HG03108 (cell line): Measurements from ENCODE around the gene HECTD4.
"Not testable (repeated sequence)": the region's sequence is repeated elsewhere in the genome, so short reads cannot be mapped to it uniquely, and the experiment has no call there.

ENCODE experiments used
- ATAC-seq: cut with Tn5 transposase; IDR thresholded peaks from one replicate; pipeline ENCODE4 v1.9.1; 2021; ENCODE audit warnings: moderate library complexity; ENCODE audit not compliant: unreplicated experiment

The HECTD4 gene, protein sequence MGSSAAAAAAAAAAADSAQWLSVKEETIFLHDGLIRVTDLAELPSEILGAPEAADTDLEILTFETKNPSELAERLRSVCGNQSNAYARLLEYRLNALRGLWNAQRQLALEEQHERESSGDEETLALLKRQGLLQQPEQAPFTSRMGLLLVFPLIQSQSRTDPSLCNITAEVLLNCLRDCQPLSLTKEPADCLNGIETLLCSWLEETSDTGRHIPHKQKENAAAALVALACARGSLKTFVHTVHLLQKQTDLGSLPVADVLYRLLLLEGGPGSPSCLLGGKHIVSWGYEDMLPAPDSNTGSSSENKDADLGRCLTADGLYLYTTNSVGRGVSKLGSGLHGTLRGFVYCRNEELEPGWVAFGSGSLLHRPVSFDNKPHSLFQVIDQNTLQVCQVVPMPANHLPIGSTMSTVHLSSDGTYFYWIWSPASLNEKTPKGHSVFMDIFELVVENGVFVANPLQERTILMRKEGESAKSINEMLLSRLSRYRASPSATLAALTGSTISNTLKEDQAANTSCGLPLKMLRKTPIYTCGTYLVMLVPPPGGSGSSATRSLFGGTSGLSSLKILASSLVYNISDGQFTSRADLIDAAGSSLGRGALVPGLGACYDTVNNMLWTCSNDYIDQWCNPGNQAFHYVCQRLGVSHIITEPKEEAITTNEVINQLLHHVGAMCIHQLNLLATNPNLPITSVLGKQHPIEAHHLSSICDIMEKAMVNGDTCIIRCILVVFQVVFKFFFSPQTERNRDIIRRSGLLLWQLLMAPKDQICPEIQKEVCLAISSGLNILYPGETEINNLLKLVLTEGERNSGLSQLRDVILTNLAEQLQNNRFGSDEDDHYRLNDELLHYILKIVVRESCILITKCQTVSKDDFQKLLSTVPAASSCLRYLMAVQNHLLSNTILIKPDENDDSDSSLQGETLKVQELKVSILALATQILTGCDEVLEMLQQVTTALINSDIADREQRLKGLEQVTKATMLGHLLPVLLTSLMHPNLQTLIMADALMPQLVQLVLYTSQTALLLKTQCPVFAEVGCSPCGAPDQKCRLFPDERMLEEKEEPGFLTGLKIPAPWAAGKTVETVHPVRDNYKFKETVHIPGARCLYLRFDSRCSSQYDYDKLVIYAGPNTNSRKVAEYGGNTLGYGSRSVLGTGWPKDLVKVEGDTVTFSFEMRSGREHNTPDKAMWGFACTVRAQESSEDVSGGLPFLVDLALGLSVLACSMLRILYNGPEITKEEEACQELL (N-terminal part only)

DNA sequence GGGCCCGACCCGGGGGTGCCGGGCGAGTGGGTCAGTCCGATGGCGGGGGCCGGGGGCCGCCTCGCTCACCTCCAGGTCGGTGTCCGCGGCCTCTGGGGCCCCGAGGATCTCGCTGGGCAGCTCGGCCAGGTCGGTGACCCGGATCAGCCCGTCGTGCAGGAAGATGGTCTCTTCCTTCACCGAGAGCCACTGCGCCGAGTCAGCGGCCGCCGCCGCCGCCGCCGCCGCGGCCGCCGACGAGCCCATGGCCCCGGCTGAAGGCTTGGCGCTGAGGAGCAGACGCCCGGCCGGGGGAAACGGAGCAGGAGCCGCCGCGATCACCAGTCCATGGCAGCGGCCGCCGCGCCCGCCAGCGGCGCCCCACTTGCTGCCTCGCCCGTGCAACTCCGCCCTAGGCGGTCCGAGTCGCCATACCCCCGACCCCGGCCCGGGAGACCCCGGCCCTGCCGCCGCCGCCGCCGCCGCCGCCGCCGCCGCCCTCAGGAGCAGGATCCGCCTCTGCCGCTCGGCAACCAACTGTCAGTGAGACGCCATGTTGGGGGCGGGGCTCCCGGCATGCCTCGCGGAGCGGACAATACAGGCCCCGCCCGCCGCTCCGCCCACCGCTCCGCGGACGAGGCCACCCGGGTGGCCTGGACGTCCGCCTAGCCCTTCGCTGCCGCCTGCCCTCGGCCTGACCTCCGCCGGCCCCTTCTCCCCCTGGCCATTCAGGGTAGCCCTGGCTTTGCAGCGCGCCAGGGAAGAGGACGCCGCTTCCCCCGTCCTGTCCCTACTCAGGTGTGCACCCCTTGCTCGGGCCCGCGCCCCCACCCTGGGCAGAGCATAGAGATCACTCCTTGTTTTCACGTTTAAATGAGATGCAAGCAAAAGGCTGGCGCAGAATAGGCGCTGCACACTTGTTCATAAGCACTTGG, at the start of gene HECTD4:
HECTD4 (minus strand) TSS at position 549 of the 914 bp plus-strand sequence; CDS start at position 246, 303 bp downstream.
- ATAC-seq: peak; percentile 94

DNA sequence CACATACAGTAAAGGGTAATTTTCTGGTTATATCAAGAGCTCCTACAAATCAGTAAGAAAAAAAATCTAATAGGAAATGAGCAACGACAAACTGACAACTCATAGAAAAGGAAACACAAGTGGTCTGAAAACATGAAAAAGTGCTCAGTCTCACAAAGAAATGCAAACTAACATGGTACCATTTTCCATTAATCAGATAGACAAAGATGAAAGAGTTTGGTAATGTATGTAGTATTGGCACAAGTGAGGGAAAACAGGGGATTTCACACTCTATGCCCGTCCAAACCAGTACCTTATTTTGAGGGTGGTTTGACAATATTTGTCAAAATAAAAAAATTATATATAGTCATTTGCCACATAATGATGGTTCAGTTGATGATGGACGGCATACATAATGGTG, 49.7 kb upstream of the HECTD4 start:
- no peak for ATAC-seq

DNA sequence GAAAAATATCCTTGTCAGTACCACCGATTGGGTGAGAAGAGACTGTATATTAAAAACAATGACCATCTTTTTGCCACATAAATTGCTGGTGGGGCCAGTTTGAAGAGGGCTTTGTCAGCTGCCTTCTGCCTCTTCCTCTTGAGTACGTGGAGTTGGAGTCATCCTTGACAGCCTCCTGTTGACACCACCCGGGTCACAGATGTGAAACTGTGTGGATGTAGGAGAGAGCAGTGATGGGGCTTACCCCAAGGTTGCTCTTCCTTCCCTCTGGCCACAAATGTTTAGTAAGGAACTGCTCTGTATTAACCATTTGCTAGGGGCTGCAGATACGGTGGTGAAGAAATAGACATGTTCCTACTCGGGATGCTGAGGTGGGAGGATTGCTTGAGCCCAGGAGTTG, 48.7 kb upstream of the HECTD4 start:
- no peak for ATAC-seq

DNA sequence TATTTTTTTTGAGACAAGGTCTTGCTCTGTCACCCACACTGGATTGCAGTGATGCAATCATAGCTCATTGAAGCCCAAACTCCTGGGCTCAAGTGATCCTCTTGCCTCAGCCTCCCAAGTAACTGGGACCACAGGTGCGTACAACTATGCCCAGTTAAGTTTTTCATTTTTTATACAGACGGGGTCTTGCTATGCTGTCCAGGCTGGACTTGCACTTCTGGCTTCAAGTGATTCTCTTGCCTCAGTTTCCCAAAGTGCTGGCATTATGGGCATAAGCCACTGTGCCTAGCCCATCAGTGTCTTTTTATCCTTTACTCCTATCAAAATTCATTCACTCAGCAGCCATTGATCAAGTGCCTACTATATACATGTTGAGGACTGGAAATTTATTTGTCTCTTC, 45.5 kb upstream of the HECTD4 start:
- ATAC-seq: no peak

DNA sequence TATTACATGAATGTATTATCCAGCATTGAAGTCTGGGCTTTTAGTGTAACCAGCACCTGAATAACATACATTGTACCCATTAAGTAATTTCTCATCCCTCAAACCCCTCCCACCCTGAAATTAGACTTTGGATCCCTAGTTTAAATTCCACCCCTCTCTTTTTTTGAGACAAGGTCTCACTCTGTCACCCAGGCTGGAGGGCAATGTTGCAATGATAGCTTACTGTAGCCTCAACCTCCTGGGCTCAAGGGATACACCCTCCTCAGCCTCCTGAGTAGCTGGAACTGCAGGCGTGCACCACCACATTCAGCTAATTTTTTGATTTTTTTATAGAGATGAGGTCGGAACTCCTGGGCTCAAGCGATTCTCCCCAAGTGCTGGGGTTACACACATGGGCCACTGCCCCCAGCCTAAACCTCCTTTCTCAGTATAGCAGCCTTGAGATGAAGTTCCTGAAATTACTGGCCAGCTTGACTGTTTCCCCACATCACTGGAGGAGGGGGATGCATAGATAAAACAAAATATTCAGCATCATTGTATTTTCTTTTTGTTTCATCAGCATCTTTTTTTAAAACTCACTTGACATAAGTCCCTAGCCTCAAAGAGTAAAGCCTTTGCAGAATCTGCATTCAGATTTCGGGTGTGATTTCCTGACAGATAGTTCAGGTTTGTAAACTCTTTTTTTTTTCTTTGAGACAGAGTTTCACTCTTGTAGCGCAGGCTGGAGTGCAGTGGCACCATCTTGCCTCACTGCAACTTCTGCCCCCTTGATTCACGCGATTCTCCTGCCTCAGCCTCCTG, 43.6 kb upstream of the HECTD4 start:
- ATAC-seq: no peak

DNA sequence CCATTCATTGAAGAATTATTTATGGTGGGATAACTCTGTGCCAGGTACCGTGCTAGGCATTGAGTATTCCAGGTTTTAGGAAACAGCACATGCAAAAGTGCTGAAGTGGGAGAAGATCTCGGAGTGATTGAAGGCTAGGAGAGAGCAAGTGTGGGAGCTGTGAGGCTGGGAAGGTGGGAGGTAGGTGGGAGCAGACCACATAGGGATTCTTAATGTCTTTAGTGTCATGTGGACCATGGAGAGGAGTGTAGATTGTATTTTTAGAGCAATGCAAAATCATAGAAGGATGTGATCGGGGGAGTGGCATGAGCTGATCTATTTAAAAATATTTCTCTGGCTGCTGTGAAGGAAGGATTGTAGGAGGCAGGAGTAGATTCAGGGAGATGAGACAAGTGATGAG, 41.9 kb upstream of the HECTD4 start:
- ATAC-seq: no peak

DNA sequence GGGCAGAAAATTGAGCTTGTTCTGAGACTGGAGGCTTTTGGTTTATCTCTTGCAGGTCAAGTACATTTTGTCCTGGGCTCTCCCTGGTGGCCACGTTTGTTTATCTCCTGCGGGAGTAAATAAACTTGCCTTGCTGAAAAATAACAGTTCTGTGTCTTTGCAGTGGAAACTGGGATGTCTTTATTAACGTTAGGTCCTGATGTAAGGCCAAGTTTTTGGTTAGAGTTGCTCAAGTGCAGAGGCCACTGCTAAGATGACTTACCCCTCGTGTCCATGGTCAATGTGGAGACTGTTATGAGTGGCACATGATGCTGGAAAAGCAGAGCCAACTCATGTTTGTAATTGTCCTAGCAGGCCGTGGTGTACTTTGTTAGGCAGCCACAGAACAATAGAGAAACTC, 40.3 kb upstream of the HECTD4 start:
- ATAC-seq: no peak

DNA sequence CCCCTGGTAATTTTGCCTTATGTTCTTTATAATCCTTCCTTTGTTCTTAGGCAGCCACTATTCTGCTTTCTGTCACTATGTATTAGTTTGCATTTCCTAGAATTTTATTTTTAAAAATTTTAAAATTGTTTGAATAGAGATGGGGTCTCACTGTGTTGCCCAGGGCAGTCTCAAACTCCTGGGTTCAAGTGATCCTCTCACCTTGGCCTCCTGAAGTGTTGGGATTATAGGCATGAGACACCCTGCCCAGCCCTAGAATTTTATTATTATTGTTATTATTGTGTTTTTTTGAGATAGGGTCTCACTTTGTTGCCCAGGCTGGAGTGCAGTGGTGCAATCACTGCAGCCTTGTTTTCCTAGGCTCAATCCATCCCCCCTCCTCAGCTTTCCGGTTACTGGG, 39.1 kb upstream of the HECTD4 start:
- ATAC-seq: no peak

DNA sequence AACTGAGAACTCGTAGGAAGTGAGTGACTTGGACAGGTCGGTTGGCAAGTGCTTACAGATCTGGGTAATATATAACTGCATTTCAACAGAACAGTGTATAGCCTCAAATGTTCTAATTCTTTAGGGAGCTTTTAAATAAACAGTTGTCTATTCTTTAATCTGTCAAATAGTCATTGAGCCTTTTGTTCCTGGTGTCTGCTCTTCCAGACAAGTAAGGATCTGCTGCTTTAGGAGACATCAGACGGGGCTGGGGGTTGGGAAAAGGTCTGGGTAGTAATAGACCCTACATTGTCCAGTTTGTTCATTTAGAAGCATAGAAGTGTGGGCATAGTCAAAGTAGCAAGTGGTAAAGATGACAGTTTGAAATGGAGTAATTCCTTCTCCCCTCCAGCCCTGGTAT, 38.5 kb upstream of the HECTD4 start:
- ATAC-seq: no peak

DNA sequence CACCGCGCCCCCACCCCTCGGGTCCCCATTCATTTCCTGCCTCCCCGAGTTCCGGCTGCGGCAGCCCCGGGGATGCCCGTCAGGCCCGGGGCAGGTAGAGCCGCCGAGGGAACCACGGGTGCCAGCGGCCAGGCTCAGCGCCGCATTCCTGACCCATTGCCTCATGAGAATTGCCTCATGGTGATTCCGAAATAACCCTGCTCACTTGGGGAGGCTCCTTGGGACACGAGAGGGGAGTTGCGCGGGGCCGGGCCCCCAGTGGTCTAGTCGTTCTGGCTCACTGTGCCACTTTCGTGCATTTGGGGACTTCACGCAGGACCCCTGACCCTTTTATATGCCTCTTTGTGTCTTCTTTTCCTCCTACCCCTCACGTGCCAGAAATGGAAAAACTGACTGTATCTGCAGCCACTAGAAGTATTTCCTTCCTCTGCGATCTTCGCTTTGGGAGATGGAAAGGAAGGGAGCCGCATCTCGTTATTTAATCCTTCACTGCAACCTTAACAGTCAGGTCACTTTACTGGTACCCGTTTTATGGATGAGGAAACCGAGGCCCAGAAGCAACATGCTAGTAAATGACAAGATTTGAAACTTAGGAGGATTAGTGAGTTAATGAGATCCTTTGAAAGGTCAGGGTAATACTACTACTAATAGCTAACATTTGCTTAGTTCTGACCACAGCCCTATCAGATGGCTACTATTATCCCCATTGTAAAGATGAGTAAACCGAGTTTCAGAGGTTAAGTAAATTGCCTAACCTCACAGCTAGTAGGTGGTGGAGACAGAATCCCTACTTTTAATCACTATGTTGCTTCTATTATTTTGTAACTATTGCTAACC, 37.3 kb upstream of the HECTD4 start:
- no peak for ATAC-seq

DNA sequence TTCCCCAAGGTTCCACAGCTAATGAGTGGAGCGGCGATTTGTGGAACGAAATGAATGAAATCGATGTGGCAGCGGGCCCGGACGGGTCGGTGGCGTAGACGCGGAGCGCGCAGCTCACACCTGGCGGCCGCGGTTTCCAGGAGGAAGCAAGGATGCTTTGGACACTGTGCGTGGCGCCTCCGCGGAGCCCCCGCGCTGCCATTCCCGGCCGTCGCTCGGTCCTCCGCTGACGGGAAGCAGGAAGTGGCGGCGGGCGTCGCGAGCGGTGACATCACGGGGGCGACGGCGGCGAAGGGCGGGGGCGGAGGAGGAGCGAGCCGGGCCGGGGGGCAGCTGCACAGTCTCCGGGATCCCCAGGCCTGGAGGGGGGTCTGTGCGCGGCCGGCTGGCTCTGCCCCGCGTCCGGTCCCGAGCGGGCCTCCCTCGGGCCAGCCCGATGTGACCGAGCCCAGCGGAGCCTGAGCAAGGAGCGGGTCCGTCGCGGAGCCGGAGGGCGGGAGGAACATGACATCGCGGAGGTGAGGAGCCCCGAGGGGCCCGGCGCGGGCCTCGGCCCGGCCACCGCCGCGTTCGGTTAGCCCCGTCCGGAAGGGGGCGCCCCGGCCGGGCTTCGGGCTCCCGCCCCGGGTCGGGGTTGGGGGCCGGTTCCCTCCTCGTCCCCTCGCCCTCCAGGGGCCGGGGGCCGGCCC, 36.5 kb upstream of the HECTD4 start, which contains the start of gene PTPN11:
PTPN11 (plus strand) TSS at position 340 of the 689 bp plus-strand sequence; CDS start at position 505, 165 bp downstream.
- ATAC-seq: peak; percentile 60

DNA sequence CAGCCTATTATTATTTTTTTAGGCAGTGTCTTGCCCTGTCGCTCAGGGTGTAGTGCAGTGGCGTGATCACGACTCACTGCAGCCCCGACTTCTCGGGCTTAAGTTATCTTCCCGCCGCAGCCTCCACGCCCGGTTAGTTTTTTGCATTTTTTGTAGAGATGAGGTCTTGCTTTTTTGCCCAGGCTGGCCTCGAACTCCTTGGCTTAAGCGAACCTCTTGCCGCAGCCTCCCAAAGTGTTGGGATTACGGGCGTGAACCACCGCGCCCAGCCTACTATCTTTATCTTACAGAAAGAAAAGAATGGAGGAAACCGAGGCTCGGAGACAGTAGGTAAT, 36.0 kb upstream of the HECTD4 start:
- ATAC-seq: no peak

DNA sequence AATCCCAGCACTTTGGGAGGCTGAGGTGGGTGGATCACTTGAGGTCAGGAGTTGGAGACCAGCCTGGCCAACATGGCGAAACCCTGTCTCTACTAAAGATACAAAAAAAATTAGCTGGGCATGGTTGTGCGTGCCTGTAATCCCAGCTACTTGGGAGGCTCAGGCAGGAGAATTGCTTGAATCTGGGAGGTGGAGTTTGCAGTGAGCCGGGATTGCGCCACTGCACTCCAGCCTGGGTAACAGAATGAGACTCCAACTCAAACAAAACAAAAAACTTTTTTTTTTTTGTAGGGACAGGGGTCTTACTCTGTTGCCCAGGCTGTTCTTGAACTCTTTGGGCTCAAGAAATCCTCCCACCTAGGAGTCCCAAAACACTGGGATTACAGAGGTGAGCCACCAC, 33.2 kb upstream of the HECTD4 start:
- not testable (repeated sequence) for ATAC-seq

DNA sequence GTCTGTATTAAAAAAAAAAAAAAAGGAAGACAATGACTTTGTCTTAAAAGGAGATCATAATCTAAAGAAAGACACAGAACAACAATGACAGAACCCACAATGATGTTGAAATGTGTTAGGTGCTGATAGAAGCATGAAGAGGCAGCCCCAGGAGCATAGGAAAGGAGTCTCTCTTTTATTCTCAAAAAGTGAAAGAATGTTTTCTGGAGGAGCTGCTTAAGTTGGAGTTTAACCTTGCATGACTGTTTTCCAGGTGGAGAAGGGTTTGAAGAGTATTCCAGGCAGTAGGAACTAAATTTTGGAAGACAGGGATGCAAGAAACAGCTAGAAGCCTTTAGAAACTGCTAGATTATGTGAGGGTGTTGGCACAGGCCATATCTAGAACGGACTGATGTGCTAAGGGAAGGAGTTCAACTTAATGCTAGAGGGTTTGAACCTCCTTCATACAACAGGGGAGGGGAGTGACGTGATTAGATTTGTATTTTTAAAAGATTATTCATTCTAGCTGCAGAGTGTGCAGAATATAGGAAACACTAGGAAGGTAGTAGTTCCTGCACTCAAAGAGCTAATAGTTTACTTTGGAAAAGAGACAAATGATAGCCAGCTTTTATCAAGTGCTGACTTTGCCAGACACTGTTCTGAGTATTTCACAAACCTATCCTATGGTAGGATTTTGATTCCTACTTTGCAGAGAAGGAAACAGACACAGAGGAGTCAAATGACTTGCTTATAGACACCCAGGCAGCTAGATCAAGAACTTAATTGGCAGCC, 31.8 kb upstream of the HECTD4 start:
- no peak for ATAC-seq

DNA sequence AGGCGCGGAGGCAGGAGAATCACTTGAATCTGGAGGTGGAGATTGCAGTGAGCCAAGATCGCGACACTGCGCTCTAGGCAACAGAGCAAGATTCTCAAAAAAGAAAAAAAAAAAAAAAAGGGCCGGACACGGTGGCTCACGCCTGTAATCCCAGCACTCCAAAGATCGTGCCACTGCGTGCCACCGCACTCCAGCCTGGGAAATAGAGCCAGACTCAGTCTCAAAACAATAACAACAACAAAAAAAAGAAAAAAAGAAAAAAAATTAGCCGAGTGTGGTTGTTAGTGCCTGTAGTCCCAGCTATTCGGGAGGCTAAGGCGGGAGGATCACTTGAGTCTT, 27.6 kb upstream of the HECTD4 start:
- ATAC-seq: no peak

DNA sequence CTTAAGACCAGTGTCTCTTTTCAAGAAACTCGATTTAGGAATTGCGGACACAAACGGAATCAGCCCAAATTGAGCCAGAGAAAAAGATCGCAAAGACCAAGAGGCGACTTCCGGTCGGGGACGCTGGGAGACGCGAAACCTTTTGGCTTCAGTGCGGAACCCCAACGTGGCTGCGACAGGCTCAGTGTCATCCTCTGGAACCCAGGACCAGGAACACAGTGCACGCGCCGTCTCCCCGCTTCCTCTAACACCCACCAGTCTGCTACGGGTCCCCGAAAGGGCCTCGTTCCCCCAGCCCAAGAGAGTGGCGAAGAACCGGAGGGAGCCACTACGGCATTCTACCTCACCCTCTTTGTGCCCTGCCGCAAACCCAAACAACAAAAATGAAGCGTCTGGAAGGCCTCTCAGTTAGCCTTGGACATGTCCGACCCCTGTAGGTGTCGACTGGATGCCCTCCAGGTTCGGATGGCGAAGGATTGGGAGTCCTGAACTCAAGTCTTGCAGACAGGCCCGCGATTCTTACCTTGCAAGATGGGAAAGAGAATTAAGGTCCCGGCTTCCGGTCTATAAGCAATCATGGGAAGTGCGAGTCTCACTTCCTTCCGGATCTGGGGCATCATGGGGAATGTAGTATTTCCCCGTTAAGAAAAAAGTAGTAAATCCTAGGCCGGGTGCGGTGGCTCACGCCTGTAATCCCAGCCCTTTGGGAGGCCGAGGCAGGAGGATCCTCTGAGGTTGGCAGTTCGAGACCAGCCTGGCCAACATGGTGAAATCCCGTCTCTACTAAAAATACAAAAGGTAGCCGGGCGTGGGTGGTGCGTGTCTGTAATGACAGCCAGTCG, 27.1 kb upstream of the HECTD4 start, which contains the start of gene RPL6:
RPL6 (minus strand) TSS at position 542 of the 842 bp plus-strand sequence. CDS start 949 bp downstream, outside the sequence.
- ATAC-seq: peak; percentile 81
